ENCODE results near the gene GBA2. TPM values are rescaled to one million over a fixed set of nuclear protein-coding genes. Genes with fewer than 3 reads are reported as not detected.

Gene GBA2
- polyA plus RNA-seq, 1 donor (not counting 4 experiments of a cell fraction or from before 2014, with no cell fraction given) = 31.7 TPM

- dilution Hi-C loops (cut with MboI; ENCODE audit: extremely low pct_ligation_motif_present, low sequenced_read_pairs) = no loop called here
- Histone ChIP-seq H3K36me3 (ENCODE audit: control insufficient read depth in 2 of 2, extremely low read depth in 1 of 2, insufficient read depth in 2 of 2, low read length in 2 of 2) (peaks cover 32 to 33% of the 10 kb centered on the region in 2 experiments), H3K4me2 (ENCODE audit: control insufficient read depth, extremely low read depth, insufficient read depth, low read depth, low read length) (peak overlapping the region; percentile 97), H2AFZ (ENCODE audit: control insufficient read depth, low read length) (no peak overlapping the region), H3K9me1 (ENCODE audit: control insufficient read depth, extremely low read depth, insufficient read depth, low read length) (peaks cover 4% of the 10 kb centered on the region), H3K9me3 (ENCODE audit: control insufficient read depth, low read depth, low read length) (no peaks in the 10 kb centered on the region), H3K9ac (ENCODE audit: control insufficient read depth, extremely low read depth, insufficient read depth, low read length) (no peak overlapping the region), H3K27ac (ENCODE audit: control insufficient read depth, insufficient read depth, low read length) (no peak overlapping the region), H3K79me2 (ENCODE audit: control insufficient read depth, insufficient read depth, low read length) (peaks cover 26% of the 10 kb centered on the region), H3K4me3 (ENCODE audit: control insufficient read depth in 2 of 3, extremely low read depth in 1 of 3, insufficient read depth in 2 of 3, low read depth in 1 of 3, low read length in 3 of 3) (no peak overlapping the region), H4K20me1 (ENCODE audit: control insufficient read depth, extremely low read depth, insufficient read depth, low read length) (peaks cover 9% of the 10 kb centered on the region), H3K27me3 (ENCODE audit: control insufficient read depth, extremely low read depth, insufficient read depth, low read length) (no peaks in the 10 kb centered on the region), H3K4me1 (ENCODE audit: control insufficient read depth, extremely low read depth, insufficient read depth, low read length) (peaks cover 30% of the 10 kb centered on the region)
- TF ChIP-seq EZH2 (IDR thresholded peaks at IDR 0.05; ENCODE audit: low read length) (no peak), CTCF (optimal IDR thresholded peaks at IDR 0.05 in 1 of 3, IDR thresholded peaks at IDR 0.05 in 1 of 3, conservative IDR thresholded peaks at IDR 0.05 in 1 of 3; ENCODE audit: extremely low read depth in 1 of 3, insufficient read depth in 2 of 3, low read length in 3 of 3) (no peak)
- FAIRE-seq (no peak), DNase-seq (ENCODE audit: low read depth, low spot score) (no peak)
Measured at GRCh38 chr9:35734096-35734495, 14.9 kb downstream of the GBA2 start.

- TF ChIP-seq CTCF (optimal IDR thresholded peaks at IDR 0.05 in 1 of 3, IDR thresholded peaks at IDR 0.05 in 1 of 3, conservative IDR thresholded peaks at IDR 0.05 in 1 of 3; ENCODE audit: extremely low read depth in 1 of 3, insufficient read depth in 2 of 3, low read length in 3 of 3) (peak in 2 of 3 experiments; percentile 36 to 56), EZH2 (IDR thresholded peaks at IDR 0.05; ENCODE audit: low read length) (no peak)
- peaks cover 18% of the 10 kb centered on the region for H4K20me1 ChIP-seq (ENCODE audit: control insufficient read depth, extremely low read depth, insufficient read depth, low read length)
- peak overlapping the region; percentile 65 to 95 (median 89) for H3K4me3 ChIP-seq (ENCODE audit: control insufficient read depth in 2 of 3, extremely low read depth in 1 of 3, insufficient read depth in 2 of 3, low read depth in 1 of 3, low read length in 3 of 3)
- DNase-seq (ENCODE audit: low read depth, low spot score) (peak; percentile 45), FAIRE-seq (peak; percentile 63)
- peaks cover 41% of the 10 kb centered on the region for H3K4me1 ChIP-seq (ENCODE audit: control insufficient read depth, extremely low read depth, insufficient read depth, low read length)
- peaks cover 38% of the 10 kb centered on the region for H3K79me2 ChIP-seq (ENCODE audit: control insufficient read depth, insufficient read depth, low read length)
- peaks cover 21 to 25% of the 10 kb centered on the region in 2 experiments for H3K36me3 ChIP-seq (ENCODE audit: control insufficient read depth in 2 of 2, extremely low read depth in 1 of 2, insufficient read depth in 2 of 2, low read length in 2 of 2)
- H3K4me2 ChIP-seq (ENCODE audit: control insufficient read depth, extremely low read depth, insufficient read depth, low read depth, low read length) = peak overlapping the region; percentile 97
- peak overlapping the region; percentile 87 for H2AFZ ChIP-seq (ENCODE audit: control insufficient read depth, low read length)
- H3K9me3 ChIP-seq (ENCODE audit: control insufficient read depth, low read depth, low read length) = no peaks in the 10 kb centered on the region
- peak overlapping the region; percentile 85 for H3K27ac ChIP-seq (ENCODE audit: control insufficient read depth, insufficient read depth, low read length)
- peak overlapping the region; percentile 92 for H3K9ac ChIP-seq (ENCODE audit: control insufficient read depth, extremely low read depth, insufficient read depth, low read length)
- H3K27me3 ChIP-seq (ENCODE audit: control insufficient read depth, extremely low read depth, insufficient read depth, low read length) = no peaks in the 10 kb centered on the region
- dilution Hi-C loops (cut with MboI; ENCODE audit: extremely low pct_ligation_motif_present, low sequenced_read_pairs) = no loop called here
- peaks cover 7% of the 10 kb centered on the region for H3K9me1 ChIP-seq (ENCODE audit: control insufficient read depth, extremely low read depth, insufficient read depth, low read length)
Measured at GRCh38 chr9:35732800-35733541, 16.1 kb downstream of the GBA2 start.
